Cardiac fibroblast (primary cell): ENCODE measurements around the gene UBE2B.
A peak's percentile ranks its signal among the peaks of the same experiment; 100 is the strongest.
"Not testable (repeated sequence)": the region's sequence is repeated elsewhere in the genome, so short reads cannot be mapped to it uniquely, and the experiment has no call there.

Source experiments
- DNase-seq, 2 donors: peaks; one replicate each; pipeline versions ENCODE4 v3.0.0 to v3.0.0-alpha.2; 2010; ENCODE audit warnings: low read depth in 2 of 2
- H3K4me3 ChIP-seq, 2 donors: replicated peaks in 1 of 2; 1 replicate in 1 of 2; 2 replicates in 1 of 2; pipeline ENCODE4 v1.5.1; 2011; ENCODE audit warnings: low read depth in 2 of 2, low read length in 2 of 2, mild to moderate bottlenecking in 2 of 2, moderate library complexity in 1 of 2
- CTCF ChIP-seq: IDR thresholded peaks from one replicate; pipeline ENCODE4 v1.5.1; 2011; ENCODE audit warnings: low read depth, mild to moderate bottlenecking, low read length, inconsistent platforms

The UBE2B gene

GRCh38 chr5:134355681-134356080 is 15.7 kb upstream of the UBE2B start:
- DNase-seq = no peak
- H3K4me3 ChIP-seq = no peak overlapping the region
- TF ChIP-seq CTCF = no peak

- TF ChIP-seq CTCF = no peak
- H3K4me3 ChIP-seq = no peak overlapping the region
- no peak for DNase-seq
Measured at GRCh38 chr5:134365604-134366003, 5.8 kb upstream of the UBE2B start.

- DNase-seq = peak; percentile 5 to 35
Measured at GRCh38 chr5:134370311-134370870, 978 bp upstream of the UBE2B start.

GRCh38 chr5:134371834-134372340 is 518 bp downstream of the UBE2B start:
- DNase-seq = peak; percentile 41 to 56
- H3K4me3 ChIP-seq = peak overlapping the region; percentile 96 to 99
- peak; percentile 1 for TF ChIP-seq CTCF

More at GRCh38 chr5:134370311-134370870, 978 bp upstream of the UBE2B start:
- peak overlapping the region; percentile 96 to 99 for H3K4me3 ChIP-seq
- no peak for TF ChIP-seq CTCF

- peak overlapping the region in 1 of 2 donors; percentile 96 for H3K4me3 ChIP-seq
- DNase-seq = not testable (repeated sequence)
Measured at GRCh38 chr5:134373633-134374032, 2.3 kb downstream of the UBE2B start.

GRCh38 chr5:134374232-134374631 is 2.9 kb downstream of the UBE2B start:
- no peak for DNase-seq
- TF ChIP-seq CTCF = no peak
- H3K4me3 ChIP-seq = no peak overlapping the region

GRCh38 chr5:134380346-134380745 is 9.0 kb downstream of the UBE2B start:
- no peak overlapping the region for H3K4me3 ChIP-seq
- TF ChIP-seq CTCF = no peak
- DNase-seq = no peak

- not testable (repeated sequence) for DNase-seq, H3K4me3 ChIP-seq
Measured at GRCh38 chr5:134382204-134382603, 10.8 kb downstream of the UBE2B start.
